IMR-90 (cell line): ENCODE results near the gene NRIP3. TPM values are rescaled to one million over a fixed set of nuclear protein-coding genes. Genes with fewer than 3 reads are reported as not detected.

Source experiments
- ATAC-seq: fragments of 200-7000 bp; cut with Tn5 transposase; 2 replicates; pipeline ENCODE4 v1.9.1; 2020; ENCODE audit warnings: low read depth, mild to moderate bottlenecking, moderate library complexity
- BruUV-seq: library from RNA; stranded (reverse); fragments of 400-500 nt; replicated peaks from 2 replicates; lab custom pipeline; 2021; lab: Mats Ljungman, UMichigan
- CTCF ChIA-PET: fragments of 300-600 bp; formaldehyde crosslinking; extraction: SDS; loops from one replicate; lab custom pipeline; 2021; ENCODE audit warnings: antibody characterized with exemption; lab: Yijun Ruan, JAX
- POLR2A ChIA-PET: fragments of 300-600 bp; sonication (Branson Sonifier 250); formaldehyde crosslinking; loops from one replicate; lab custom pipeline; 2022; ENCODE audit warnings: antibody characterized with exemption; ENCODE audit not compliant: unreplicated experiment; lab: Charles Lee
- DNase-seq: peaks from one replicate; pipeline ENCODE4 v3.0.0; 2013
- H2AFZ ChIP-seq: replicated peaks from 2 replicates; pipeline ENCODE3; 2013; ENCODE audit warnings: low read length, mild to moderate bottlenecking; ENCODE audit not compliant: poor library complexity
- H2AK5ac ChIP-seq: 2 replicates; pipeline ENCODE4 v1.6.1; 2013; ENCODE audit warnings: low read depth, low read length, inconsistent platforms
- H2AK9ac ChIP-seq: replicated peaks from 2 replicates; pipeline ENCODE3; 2013; ENCODE audit warnings: mild to moderate bottlenecking, low read depth, low read length, moderate library complexity; ENCODE audit not compliant: poor library complexity
- H2BK120ac ChIP-seq: 2 replicates; pipeline ENCODE4 v1.6.1; 2013; ENCODE audit warnings: low read depth, low read length, inconsistent platforms
- H2BK15ac ChIP-seq: 3 replicates; pipeline ENCODE4 v1.6.1; 2013; ENCODE audit warnings: low read depth, low read length, inconsistent platforms
- H2BK20ac ChIP-seq: 2 replicates; pipeline ENCODE4 v1.6.1; 2013; ENCODE audit warnings: low read depth, mild to moderate bottlenecking, inconsistent platforms, low read length, moderate library complexity
- H2BK5ac ChIP-seq: 2 replicates; pipeline ENCODE4 v1.6.1; 2013; ENCODE audit warnings: mild to moderate bottlenecking, low read depth, low read length, inconsistent platforms; ENCODE audit not compliant: poor library complexity, severe bottlenecking
- H3K14ac ChIP-seq: replicated peaks from 2 replicates; pipeline ENCODE4 v1.6.1; 2013; ENCODE audit warnings: low read depth, low read length, inconsistent platforms
- H3K18ac ChIP-seq: 2 replicates; pipeline ENCODE4 v1.6.1; 2013; ENCODE audit warnings: low read depth, low read length, control low read depth
- H3K23ac ChIP-seq: 2 replicates; pipeline ENCODE4 v1.6.1; 2013; ENCODE audit warnings: low read depth, low read length, inconsistent platforms
- H3K27ac ChIP-seq: 2 replicates; pipeline ENCODE4 v1.5.1; 2013; ENCODE audit warnings: mild to moderate bottlenecking, control low read depth, low read length; ENCODE audit not compliant: insufficient read depth
- H3K27me3 ChIP-seq: 2 replicates; pipeline ENCODE4 v1.6.1; 2013; ENCODE audit warnings: low read length; ENCODE audit not compliant: control insufficient read depth, insufficient read depth
- H3K36me3 ChIP-seq: 2 replicates; pipeline ENCODE4 v1.6.1; 2013; ENCODE audit warnings: low read length, mixed read lengths; ENCODE audit not compliant: control insufficient read depth, insufficient read depth
- H3K4ac ChIP-seq: 2 replicates; pipeline ENCODE4 v1.6.1; 2013; ENCODE audit warnings: low read depth, low read length, inconsistent platforms
- H3K4me1 ChIP-seq: 2 replicates; pipeline ENCODE4 v1.6.1; 2013; ENCODE audit warnings: low read length, mixed read lengths; ENCODE audit not compliant: control insufficient read depth, insufficient read depth
- H3K4me2 ChIP-seq: 2 replicates; pipeline ENCODE4 v1.6.1; 2013; ENCODE audit warnings: low read depth, mild to moderate bottlenecking, control low read depth, low read length, moderate library complexity
- H3K4me3 ChIP-seq: 2 replicates; pipeline ENCODE4 v1.5.1; 2013; ENCODE audit warnings: low read depth, mild to moderate bottlenecking, control low read depth, low read length, moderate library complexity; ENCODE audit not compliant: insufficient read depth
- H3K56ac ChIP-seq: 2 replicates; pipeline ENCODE4 v1.6.1; 2013; ENCODE audit warnings: low read length, inconsistent platforms; ENCODE audit not compliant: insufficient read depth; ENCODE audit errors: extremely low read depth
- H3K79me1 ChIP-seq, 2 experiments: 2 replicates each; pipeline ENCODE4 v1.6.1; 2013; ENCODE audit warnings: low read length in 2 of 2, inconsistent platforms in 1 of 2, low read depth in 1 of 2
- H3K9ac ChIP-seq: 2 replicates; pipeline ENCODE4 v1.6.1; 2013; ENCODE audit warnings: low read depth, low read length, control low read depth
- H3K9me1 ChIP-seq: 2 replicates; pipeline ENCODE4 v1.6.1; 2013; ENCODE audit warnings: low read length, inconsistent platforms; ENCODE audit not compliant: insufficient read depth
- H3K9me3 ChIP-seq: 2 replicates; pipeline ENCODE4 v1.6.1; 2013; ENCODE audit warnings: low read length; ENCODE audit not compliant: control insufficient read depth, insufficient read depth
- H4K20me1 ChIP-seq: 2 replicates; pipeline ENCODE4 v1.6.1; 2013; ENCODE audit warnings: low read length, inconsistent platforms; ENCODE audit not compliant: insufficient read depth
- H4K5ac ChIP-seq: 2 replicates; pipeline ENCODE4 v1.6.1; 2013; ENCODE audit warnings: mild to moderate bottlenecking, low read depth, low read length, control low read depth
- H4K8ac ChIP-seq, 2 experiments: 2 replicates each; pipeline ENCODE4 v1.6.1; 2013; ENCODE audit warnings: low read depth in 2 of 2, low read length in 2 of 2, control low read depth in 1 of 2, inconsistent platforms in 1 of 2
- H4K91ac ChIP-seq: 2 replicates; pipeline ENCODE4 v1.6.1; 2013; ENCODE audit warnings: low read depth, low read length, inconsistent platforms; ENCODE audit not compliant: insufficient read depth
- BHLHE40 ChIP-seq: fragments of 150-350 bp; IDR thresholded peaks from 2 replicates; pipeline ENCODE4 v1.6.1; 2016; ENCODE audit warnings: mild to moderate bottlenecking, low read depth, low read length
- CEBPB ChIP-seq: IDR thresholded peaks from 2 replicates; pipeline ENCODE4 v1.6.1; 2012; ENCODE audit warnings: low read depth, low read length, improper control_type of control experiment
- CTCF ChIP-seq: conservative IDR thresholded peaks from 2 replicates; pipeline ENCODE4 v1.5.1; 2012; ENCODE audit warnings: mild to moderate bottlenecking, low read depth, low read length, improper control_type of control experiment
- FOS ChIP-seq: fragments of 150-350 bp; IDR thresholded peaks from 2 replicates; pipeline ENCODE4 v1.6.1; 2016; ENCODE audit warnings: low read depth, low read length
- MAFK ChIP-seq: IDR thresholded peaks from 2 replicates; pipeline ENCODE4 v1.6.1; 2012; ENCODE audit warnings: low read depth, low read length, improper control_type of control experiment
- MXI1 ChIP-seq: IDR thresholded peaks from 2 replicates; pipeline ENCODE4 v1.6.1; 2012; ENCODE audit warnings: low read depth, mild to moderate bottlenecking, low read length, moderate library complexity, borderline replicate concordance
- NFE2L2 ChIP-seq: fragments of 150-350 bp; IDR thresholded peaks from 2 replicates; pipeline ENCODE4 v1.6.1; 2016; ENCODE audit warnings: low read depth, mild to moderate bottlenecking, low read length
- POLR2A ChIP-seq: IDR thresholded peaks from 2 replicates; pipeline ENCODE4 v1.6.1; 2012; ENCODE audit warnings: mild to moderate bottlenecking, low read depth, low read length
- RAD21 ChIP-seq: IDR thresholded peaks from 2 replicates; pipeline ENCODE4 v1.6.1; 2012; ENCODE audit warnings: low read length, improper control_type of control experiment
- RCOR1 ChIP-seq: IDR thresholded peaks from 2 replicates; pipeline ENCODE4 v1.6.1; 2012; ENCODE audit warnings: mild to moderate bottlenecking, low read length, improper control_type of control experiment; ENCODE audit not compliant: insufficient replicate concordance
- SMC3 ChIP-seq: fragments of 150-350 bp; IDR thresholded peaks from 2 replicates; pipeline ENCODE4 v1.6.1; 2016; ENCODE audit warnings: low read depth, mild to moderate bottlenecking, antibody characterized with exemption, low read length, moderate library complexity
- USF2 ChIP-seq: fragments of 150-350 bp; IDR thresholded peaks from 2 replicates; pipeline ENCODE4 v1.6.1; 2017; ENCODE audit warnings: mild to moderate bottlenecking, antibody characterized with exemption, low read length, low read depth
- WGBS, 2 experiments: methylation state at CpG; one replicate each; pipeline versions ENCODE4 v1.1.5 to v1.1.7; 2013; ENCODE audit warnings: missing lambda C conversion rate in 2 of 2; ENCODE audit not compliant: insufficient read length in 1 of 2; ENCODE audit errors: extremely low coverage in 2 of 2; 5-methylcytosine and 5-hydroxymethylcytosine counted together
- dilution Hi-C: fragments of 300-500 bp; cut with HindIII; formaldehyde crosslinking; loops from one replicate; pipeline ENCODE4 v1.14.3; 2018; ENCODE audit warnings: low sequenced_read_pairs; ENCODE audit not compliant: unreplicated experiment
- in situ Hi-C: fragments of 300-500 bp; cut with MboI; formaldehyde crosslinking; loops from 3 replicates; pipeline ENCODE4 v1.14.3; 2019; ENCODE audit warnings: low sequenced_read_pairs, inconsistent platforms, mixed read lengths
- intact Hi-C: fragments of 100-400 bp; cut with micrococcal nuclease; formaldehyde crosslinking; loops from 2 replicates; pipeline ENCODE4 v1.10.0; 2022
- polyA plus RNA-seq, 3 experiments: library from polyadenylated mRNA; depleted of rRNA; stranded (reverse); fragments of >200 nt; gene quantifications; 2 replicates each; pipeline ENCODE4 v1.2.3, GENCODE V29; 2012; ENCODE audit warnings: low replicate concordance in 1 of 3
- total RNA-seq: library from RNA; depleted of rRNA; stranded (reverse); fragments of >200 nt; gene quantifications from 2 replicates; pipeline ENCODE4 v1.2.3, GENCODE V29; 2012

Gene NRIP3
- total and polyA plus RNA-seq, 2 of the 4 experiments (the other 2 are of a cell fraction), result 11.5 to 43.6 TPM

DNA sequence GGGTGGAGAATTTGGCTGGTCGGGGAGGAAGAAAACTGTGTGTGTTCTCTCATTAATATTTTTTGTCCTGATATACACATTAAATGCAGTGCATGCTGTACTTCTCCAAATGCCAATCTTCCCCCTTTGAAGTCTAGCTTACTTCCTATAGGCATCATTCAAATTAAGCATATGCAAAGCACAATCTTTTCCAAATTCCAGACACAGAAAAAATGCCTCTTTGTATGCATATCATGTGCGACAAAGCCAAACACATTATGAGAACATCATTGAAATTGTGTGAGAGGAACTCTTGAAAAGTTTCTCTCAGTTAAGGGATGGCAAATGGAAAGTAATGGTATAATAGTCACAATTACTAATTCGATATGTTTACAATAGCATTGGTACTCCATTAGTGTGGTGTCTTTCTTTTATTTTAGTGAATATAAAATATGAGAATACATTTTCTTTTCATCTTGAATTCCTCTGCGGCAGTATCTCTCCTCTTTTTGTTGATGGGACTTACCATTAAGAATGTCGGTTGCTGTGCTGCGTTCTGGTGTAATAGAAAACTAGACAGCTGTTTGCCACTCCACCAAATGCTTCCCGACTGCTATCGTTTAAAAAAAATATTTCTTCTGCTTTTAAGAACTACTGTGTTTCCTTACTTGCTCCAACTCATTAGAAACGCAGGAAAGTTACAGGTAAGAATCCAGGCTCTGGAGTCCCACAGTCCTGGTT lies 19.3 kb upstream of the NRIP3 start:
- in situ Hi-C loops (loop anchor here (25.0 kb wide), 1 partner anchor 489 kb away; no protein-coding TSS in a partner anchor), dilution Hi-C loops (no loop called here), intact Hi-C loops (no loop called here)
- no peak overlapping the region for H3K18ac ChIP-seq
- 11% methylated on average over 2 of the region's 9 CpGs; no CpG with 5 or more reads in 1 of the 2 experiments for WGBS, 2 experiments
- H2BK20ac ChIP-seq, result no peak overlapping the region
- H2BK15ac ChIP-seq, result no peak overlapping the region
- no peak overlapping the region for H3K27ac ChIP-seq
- no peak overlapping the region for H3K23ac ChIP-seq
- H3K4me3 ChIP-seq, result no peak overlapping the region
- H2AK9ac ChIP-seq, result no peak overlapping the region
- H3K27me3 ChIP-seq, result peaks cover 2% of the 10 kb centered on the region; the same call in 1 of the 2 replicates
- H3K9ac ChIP-seq, result no peak overlapping the region
- no peak overlapping the region for H4K8ac ChIP-seq
- no peaks in the 10 kb centered on the region for H3K36me3 ChIP-seq
- H4K91ac ChIP-seq, result no peak overlapping the region
- H3K9me3 ChIP-seq, result no peaks in the 10 kb centered on the region
- no peak overlapping the region for H3K56ac ChIP-seq
- H3K4me1 ChIP-seq, result no peaks in the 10 kb centered on the region
- H4K5ac ChIP-seq, result no peak overlapping the region
- ATAC-seq (no peak), DNase-seq (no peak)
- H4K20me1 ChIP-seq, result no peaks in the 10 kb centered on the region
- no peak overlapping the region for H2AK5ac ChIP-seq
- no peak overlapping the region for H2AFZ ChIP-seq
- no peak overlapping the region for H2BK5ac ChIP-seq
- POLR2A ChIA-PET, result no interaction called here
- no peak overlapping the region for H2BK120ac ChIP-seq
- no peak overlapping the region for H3K4ac ChIP-seq
- H3K9me1 ChIP-seq, result no peaks in the 10 kb centered on the region; the same call in 1 of the 2 replicates
- no peak overlapping the region for H3K4me2 ChIP-seq
- H3K79me1 ChIP-seq, result no peaks in the 10 kb centered on the region
- BruUV-seq, result no TSS peak
- H3K14ac ChIP-seq, result no peak overlapping the region
- TF ChIP-seq FOS (no peak), CTCF (no peak), MXI1 (no peak), POLR2A (no peak), USF2 (no peak), MAFK (no peak), SMC3 (no peak), RCOR1 (no peak), CEBPB (no peak), RAD21 (no peak), BHLHE40 (no peak), NFE2L2 (no peak)
- CTCF ChIA-PET, result interaction anchor here (0.7 kb wide), 1 partner anchor 9 kb away, joined by 4 read pairs; no protein-coding TSS in a partner anchor
